HG03039 (cell line): ENCODE data around the gene CRACR2B.
A peak's percentile ranks its signal among the peaks of the same experiment; 100 is the strongest.

Source experiments
- ATAC-seq: cut with Tn5 transposase; IDR thresholded peaks from one replicate; pipeline ENCODE4 v1.9.1; 2021; ENCODE audit warnings: mild to moderate bottlenecking, moderate library complexity; ENCODE audit not compliant: unreplicated experiment

Gene CRACR2B

GRCh38 chr11:794766-795633 is 32.7 kb upstream of the CRACR2B start:
- ATAC-seq, result no peak

DNA sequence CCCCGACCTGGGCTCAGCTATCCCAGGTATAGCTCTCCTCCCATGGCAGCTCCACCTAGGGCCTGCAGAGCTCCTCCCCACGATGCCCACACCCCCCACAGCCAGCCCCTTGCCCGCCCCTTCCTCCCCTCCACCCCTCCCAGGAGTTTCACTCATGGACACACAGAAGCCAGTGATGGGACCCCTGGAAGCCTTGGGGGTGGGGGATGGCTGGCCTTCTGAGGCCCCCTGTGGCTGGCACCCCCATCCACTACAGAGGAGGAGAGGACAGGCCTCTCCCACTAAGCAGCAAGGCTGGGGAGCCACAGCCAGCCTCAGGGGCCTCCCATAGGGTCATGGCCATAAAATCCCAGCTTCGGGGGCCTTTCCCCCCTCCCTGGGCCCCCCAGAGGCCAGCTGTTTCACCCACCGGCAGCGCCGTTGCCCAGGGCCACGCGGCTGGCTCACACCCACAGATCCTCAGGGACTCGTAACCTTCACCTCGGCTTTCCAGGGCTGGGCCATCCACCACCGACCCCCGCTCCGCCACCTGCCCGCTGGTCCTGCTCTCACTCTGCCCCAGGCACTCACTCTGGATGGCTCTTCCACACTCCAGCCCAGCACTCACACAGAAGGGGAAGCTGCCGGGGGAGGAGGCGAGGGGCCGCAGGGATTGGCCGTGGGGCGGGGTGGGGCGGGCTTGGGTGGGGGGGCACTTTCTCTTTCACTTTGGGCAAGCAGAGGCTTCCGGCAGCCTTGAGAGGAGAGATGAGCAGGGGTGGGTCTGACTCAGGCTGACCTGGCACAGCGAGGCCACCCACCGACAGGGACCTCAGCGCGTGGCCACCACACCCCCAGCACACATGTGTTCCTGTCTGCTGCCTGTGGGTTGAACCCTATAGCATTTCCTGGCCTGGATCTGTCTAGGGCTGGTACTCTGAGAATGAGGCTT is 31.8 kb upstream of the CRACR2B start:
- no peak for ATAC-seq

- no peak for ATAC-seq
Observed at GRCh38 chr11:796565-797295, 31.0 kb upstream of the CRACR2B start.

DNA sequence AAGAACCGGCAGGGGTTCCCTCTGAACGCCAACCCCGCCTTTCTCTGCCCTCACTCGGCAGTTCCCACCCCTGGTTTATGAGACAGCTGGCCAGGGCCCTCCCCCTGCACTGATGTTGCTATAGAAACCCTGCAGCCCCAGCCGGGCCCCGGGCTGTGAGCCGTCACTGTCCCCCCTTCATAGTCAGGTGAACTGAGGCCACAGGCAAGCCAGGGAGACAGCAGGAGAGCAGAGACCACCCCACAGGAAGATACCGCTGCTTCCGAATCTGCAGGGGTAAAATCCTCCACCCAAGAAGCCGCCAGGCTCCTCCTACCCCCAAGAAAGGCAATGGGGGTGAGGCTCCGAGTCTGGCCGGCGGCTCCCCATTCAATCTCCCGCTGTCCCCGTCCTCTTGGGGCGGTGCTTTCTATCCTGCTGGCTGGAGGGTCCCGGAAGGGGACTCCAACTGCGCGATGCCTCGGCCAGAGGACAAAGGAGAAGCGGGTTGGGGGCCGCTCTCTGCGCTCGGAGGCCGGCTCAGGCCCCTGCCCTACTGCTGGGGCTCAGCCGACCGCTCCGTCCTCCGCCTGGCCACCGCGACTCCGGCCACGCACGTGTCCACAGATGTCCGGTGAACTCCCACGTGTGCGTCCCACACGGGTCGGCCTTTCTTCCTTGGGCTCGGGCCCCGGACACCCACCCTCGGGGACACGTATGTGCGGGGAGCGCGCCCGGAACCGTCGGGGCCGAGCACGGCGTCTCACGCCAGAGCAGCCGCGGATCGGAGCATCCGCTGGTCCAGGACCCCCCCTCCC is 30.2 kb upstream of the CRACR2B start:
- ATAC-seq, result peak; percentile 19

GRCh38 chr11:798093-798713 is 29.5 kb upstream of the CRACR2B start, which contains the start of gene SLC25A22:
Gene SLC25A22 (minus strand): TSS chr11:798281. CDS start chr11:795006, 3,275 bp downstream.
- ATAC-seq, result peak; percentile 37

- ATAC-seq, result no peak
Observed at GRCh38 chr11:799641-800316, 27.9 kb upstream of the CRACR2B start.

GRCh38 chr11:800473-800872 is 27.2 kb upstream of the CRACR2B start:
- ATAC-seq, result no peak

- no peak for ATAC-seq
Observed at GRCh38 chr11:801097-801780, 26.5 kb upstream of the CRACR2B start.

- ATAC-seq, result no peak
Observed at GRCh38 chr11:802018-802617, 25.6 kb upstream of the CRACR2B start.

DNA sequence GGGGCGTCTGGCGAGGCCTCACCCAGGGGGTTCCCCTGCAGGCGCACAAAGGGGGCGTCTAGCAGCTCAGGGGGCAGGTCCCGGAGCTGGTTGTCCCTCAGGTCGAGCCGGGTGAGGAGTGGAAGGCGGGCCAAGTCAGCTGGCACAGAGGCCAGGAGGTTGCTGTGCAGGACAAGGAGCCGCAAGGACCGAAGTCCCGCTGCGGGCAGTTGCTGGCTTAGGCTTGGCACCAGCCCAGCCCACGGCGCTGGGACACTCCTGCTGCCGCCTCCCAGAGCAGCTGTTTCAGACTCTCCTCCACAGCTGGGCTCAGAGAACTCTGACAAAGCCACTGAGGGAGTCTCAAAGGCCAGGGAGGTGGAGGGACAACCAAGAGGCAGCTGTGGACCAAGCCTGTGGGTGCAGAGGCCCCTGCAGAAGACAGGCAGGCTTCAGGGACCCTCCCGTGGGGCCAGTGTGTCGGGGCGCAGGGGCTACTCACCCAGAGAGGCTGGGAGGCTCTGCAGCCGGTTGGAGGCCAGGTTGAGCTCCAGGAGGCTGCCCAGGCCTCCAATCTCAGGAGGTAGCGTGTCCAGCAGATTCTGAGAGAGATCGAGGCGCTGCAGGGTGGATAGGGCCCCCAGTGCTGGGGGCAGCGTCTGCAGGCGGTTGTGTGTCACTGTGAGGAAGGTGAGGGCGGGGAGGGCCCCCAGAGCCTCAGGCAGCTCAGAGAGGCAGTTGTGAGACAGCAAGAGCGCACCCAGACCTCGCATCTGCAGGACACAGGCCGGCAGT is 24.8 kb upstream of the CRACR2B start:
- ATAC-seq, result no peak

GRCh38 chr11:803467-803742 is 24.3 kb upstream of the CRACR2B start:
- ATAC-seq, result no peak

DNA sequence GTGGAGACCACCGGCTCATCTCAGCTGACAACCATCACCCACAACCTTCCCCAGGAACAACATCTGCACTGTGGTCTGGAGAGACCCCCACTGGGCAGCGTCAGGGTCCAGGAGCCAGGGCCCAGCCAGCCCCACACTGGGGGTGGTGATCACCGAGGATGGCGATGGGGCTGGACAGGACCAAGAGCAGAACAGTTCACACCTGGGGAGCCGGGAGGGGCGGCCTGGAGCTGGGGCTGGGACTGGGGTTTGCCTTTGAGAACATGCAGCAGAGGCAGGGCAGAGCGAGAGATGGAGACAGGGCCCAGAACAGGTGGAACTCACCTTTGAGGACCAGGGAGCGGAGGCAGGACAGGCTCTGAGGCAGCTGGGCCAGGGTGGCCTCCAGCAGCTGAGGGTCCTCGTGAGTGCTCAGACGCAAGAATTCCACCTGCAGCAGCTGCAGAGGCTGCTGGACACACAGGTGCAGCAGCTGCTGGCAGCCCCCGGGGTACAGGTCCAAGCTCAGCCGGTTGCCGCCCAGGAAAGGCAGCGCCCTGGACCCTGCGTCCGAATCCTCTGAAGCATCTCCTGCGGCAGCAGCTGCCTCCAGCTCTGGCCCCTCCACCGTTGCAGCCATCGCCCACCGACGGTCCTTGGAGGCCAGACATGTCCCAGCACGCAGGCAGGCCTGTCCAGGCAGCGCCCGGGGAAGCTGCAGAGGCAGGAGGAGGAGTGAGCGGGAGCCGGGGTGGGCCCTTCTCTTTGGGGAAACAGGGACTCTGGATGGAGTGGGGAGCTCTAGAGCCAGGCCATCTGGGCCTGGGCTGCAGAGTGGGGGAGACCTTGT is 23.7 kb upstream of the CRACR2B start:
- no peak for ATAC-seq

- no peak for ATAC-seq
Observed at GRCh38 chr11:804599-804964, 23.1 kb upstream of the CRACR2B start.

DNA sequence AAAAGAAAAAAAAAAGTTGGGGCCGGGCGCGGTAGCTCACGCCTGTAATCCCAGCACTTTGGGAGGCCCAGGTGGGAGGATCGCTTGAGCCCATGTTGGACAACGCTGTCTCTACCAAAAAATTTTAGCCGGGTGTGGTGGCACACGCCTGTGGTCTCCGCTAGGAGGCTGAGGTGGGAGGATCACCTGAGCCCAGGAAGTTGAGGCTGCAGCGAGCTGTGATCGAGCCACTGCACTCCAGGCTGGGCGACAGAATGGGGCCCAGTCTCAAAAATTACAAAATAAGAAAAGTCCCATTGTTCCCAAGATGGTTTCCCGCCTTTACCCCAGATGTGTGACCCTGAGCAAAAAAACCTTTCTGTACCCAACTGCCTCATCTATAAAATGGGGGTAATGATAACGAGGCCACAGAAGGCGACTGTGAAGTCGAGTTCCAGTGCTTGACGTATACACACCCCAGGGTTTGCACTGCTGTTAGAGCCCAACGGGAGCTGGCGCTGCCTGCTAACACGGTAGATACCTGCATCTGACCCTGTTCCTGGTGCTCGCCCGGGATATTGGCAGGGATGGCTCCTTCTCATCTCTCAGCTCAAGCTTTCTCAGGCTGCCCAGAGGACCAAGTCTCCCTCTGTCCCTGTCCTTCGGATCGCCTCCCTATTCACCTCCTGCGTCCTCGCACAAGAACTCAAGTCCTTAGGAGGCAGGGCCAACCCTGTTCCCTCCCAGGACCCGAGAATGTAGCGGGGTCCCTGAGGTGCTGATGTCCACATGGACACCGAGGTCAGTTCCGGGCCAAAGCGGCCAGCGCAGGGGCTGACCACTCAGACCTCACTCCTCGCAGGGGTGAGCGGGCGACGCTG is 19.1 kb upstream of the CRACR2B start:
- ATAC-seq, result no peak

DNA sequence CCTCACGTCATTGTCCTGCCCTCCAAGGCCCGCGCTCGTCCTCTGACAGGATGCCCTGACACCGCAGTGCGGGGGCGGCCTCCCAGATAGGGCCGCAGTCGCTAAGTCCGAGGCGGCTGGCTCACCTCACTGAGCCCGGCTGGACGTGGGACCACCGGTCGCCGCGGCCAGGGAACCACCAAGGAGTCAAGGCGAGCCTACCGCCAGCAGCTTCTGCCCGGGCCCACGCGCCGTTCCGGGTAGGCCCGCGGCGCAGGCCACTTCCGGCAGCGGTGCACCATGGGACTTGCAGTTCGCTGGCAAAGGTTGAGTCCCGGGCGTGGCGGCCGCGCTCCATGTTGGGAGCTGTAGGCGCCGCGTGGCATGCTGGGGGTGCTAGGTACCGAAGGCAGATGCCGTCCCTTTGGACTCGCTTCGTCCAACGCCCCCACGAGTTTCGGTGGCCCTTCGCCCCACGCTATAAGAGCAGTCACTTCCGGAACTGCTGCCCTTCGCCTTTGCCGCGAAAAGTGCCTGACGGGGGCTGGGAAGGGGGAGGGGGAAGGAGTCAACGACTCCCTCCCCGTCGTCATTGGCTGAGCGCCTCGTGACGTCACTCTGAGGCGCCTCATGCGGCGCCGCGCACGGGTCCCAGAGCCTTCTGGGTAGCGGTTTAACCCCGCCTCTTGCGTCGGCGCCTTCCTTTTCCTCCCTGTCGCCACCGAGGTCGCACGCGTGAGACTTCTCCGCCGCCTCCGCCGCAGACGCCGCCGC is 18.3 kb upstream of the CRACR2B start, which contains the start of gene RPLP2:
Gene RPLP2 (plus strand): TSS at position 681 of the 753 bp plus-strand sequence. CDS start 268 bp downstream, outside the sequence.
- peak; percentile 58 for ATAC-seq
